Panc1 (cell line): ENCODE measurements around the gene INPP4B. TPM values are rescaled to one million over a fixed set of nuclear protein-coding genes. Genes with fewer than 3 reads are reported as not detected.

ENCODE experiments used
- ATAC-seq: fragments of 200-7000 bp; cut with Tn5 transposase; 2 replicates; pipeline ENCODE4 v1.9.1; 2020; ENCODE audit warnings: mild to moderate bottlenecking, moderate library complexity
- BruUV-seq: library from RNA; stranded (reverse); fragments of 400-500 nt; replicated peaks from 2 replicates; lab custom pipeline; 2021; lab: Mats Ljungman, UMichigan
- CTCF ChIA-PET: fragments of 300-600 bp; sonication (Branson Sonifier 250); formaldehyde crosslinking; loops from one replicate; lab custom pipeline; 2022; ENCODE audit warnings: antibody characterized with exemption; lab: Charles Lee
- POLR2A ChIA-PET: fragments of 300-600 bp; sonication (Branson Sonifier 250); formaldehyde crosslinking; loops from one replicate; lab custom pipeline; 2022; ENCODE audit warnings: antibody characterized with exemption; lab: Charles Lee
- DNase-seq: peaks from one replicate; pipeline ENCODE4 v3.0.0-alpha.2; 2010; ENCODE audit warnings: low read depth, low spot score
- H3K27ac ChIP-seq: 2 replicates; pipeline ENCODE4 v1.5.1; 2011; ENCODE audit warnings: mild to moderate bottlenecking, low read length, inconsistent platforms
- H3K27me3 ChIP-seq: fragments of 200-500 bp; sonication (Bioruptor generic); 2 replicates; pipeline ENCODE4 v1.6.0; 2014; ENCODE audit warnings: low read length, inconsistent platforms; ENCODE audit not compliant: control insufficient read depth, insufficient read depth
- H3K36me3 ChIP-seq: fragments of 200-500 bp; sonication (Bioruptor generic); 2 replicates; pipeline ENCODE4 v1.5.1; 2014; ENCODE audit warnings: inconsistent platforms, mild to moderate bottlenecking, low read length, moderate library complexity; ENCODE audit not compliant: control insufficient read depth, insufficient read depth
- H3K4me1 ChIP-seq: 2 replicates; pipeline ENCODE4 v1.5.1; 2011; ENCODE audit warnings: inconsistent platforms, mild to moderate bottlenecking, low read length, moderate library complexity; ENCODE audit not compliant: control insufficient read depth, insufficient read depth
- H3K4me3 ChIP-seq, 2 experiments: 2 replicates each; pipeline ENCODE4 v1.5.1; 2011 to 2012; ENCODE audit warnings: low read depth in 2 of 2, low read length in 2 of 2, mild to moderate bottlenecking in 2 of 2, inconsistent platforms in 1 of 2, moderate library complexity in 1 of 2
- H3K9me3 ChIP-seq: fragments of 200-500 bp; sonication (Bioruptor generic); 2 replicates; pipeline ENCODE4 v1.5.1; 2014; ENCODE audit warnings: low read depth, mild to moderate bottlenecking, inconsistent platforms, low read length, moderate library complexity; ENCODE audit not compliant: control insufficient read depth, insufficient read depth
- CTCF ChIP-seq: fragments of 450-650 bp; IDR thresholded peaks from 2 replicates; pipeline ENCODE4 v1.5.1; 2017; ENCODE audit warnings: mild to moderate bottlenecking
- POLR2AphosphoS5 ChIP-seq: IDR thresholded peaks from 2 replicates; pipeline ENCODE4 v1.6.1; 2012; ENCODE audit warnings: mild to moderate bottlenecking, low read depth, low read length, moderate library complexity
- REST ChIP-seq, 2 experiments: IDR thresholded peaks; 2 replicates each; pipeline ENCODE4 v1.6.1; 2011 to 2012; ENCODE audit warnings: low read depth in 2 of 2, control low read depth in 1 of 2, low read length in 1 of 2, mild to moderate bottlenecking in 1 of 2, moderate library complexity in 1 of 2; ENCODE audit not compliant: insufficient read depth in 1 of 2
- SIN3A ChIP-seq: IDR thresholded peaks from 2 replicates; pipeline ENCODE4 v1.6.1; 2012; ENCODE audit warnings: low read depth, mild to moderate bottlenecking, low read length, moderate library complexity, borderline replicate concordance; ENCODE audit not compliant: insufficient read depth
- TCF7L2 ChIP-seq: IDR thresholded peaks from 2 replicates; pipeline ENCODE4 v1.6.1; 2011; ENCODE audit warnings: mild to moderate bottlenecking, low read depth, low read length, inconsistent platforms
- in situ Hi-C: cut with HindIII; loops from 2 replicates; pipeline ENCODE4 v1.10.0; 2016; ENCODE audit warnings: low sequenced_read_pairs, low pct_unique_long_range_greater_than_20kb
- intact Hi-C: fragments of 100-400 bp; cut with micrococcal nuclease; formaldehyde crosslinking; loops from one replicate; pipeline ENCODE4 v1.10.0; 2022; ENCODE audit not compliant: unreplicated experiment
- total RNA-seq: library from RNA; stranded (reverse); gene quantifications from one replicate; pipeline ENCODE4 v1.2.1, GENCODE V29; 2021; ENCODE audit not compliant: unreplicated experiment

The INPP4B gene
- total RNA-seq, 1 experiment from 2014 or later: 4.5 TPM

- DNase-seq (no peak), ATAC-seq (no peak)
- ChIA-PET CTCF (no interaction called here), POLR2A (no interaction called here)
- H3K4me3 ChIP-seq: no peak overlapping the region
- intact Hi-C loops (no loop called here), in situ Hi-C loops (no loop called here)
- TF ChIP-seq SIN3A: no peak
- TF ChIP-seq REST (IDR thresholded peaks at IDR 0.05; ENCODE audit: insufficient read depth in 1 of 2, low read depth in 2 of 2, low read length in 1 of 2): no peak
- TF ChIP-seq CTCF: no peak
- TF ChIP-seq POLR2AphosphoS5: no peak
- TF ChIP-seq TCF7L2: no peak
- no peak overlapping the region for H3K27ac ChIP-seq
- H3K9me3 ChIP-seq: no peaks in the 10 kb centered on the region
- no peaks in the 10 kb centered on the region for H3K27me3 ChIP-seq
- no TSS peak for BruUV-seq
- no peaks in the 10 kb centered on the region for H3K4me1 ChIP-seq
- no peaks in the 10 kb centered on the region for H3K36me3 ChIP-seq
Measured at GRCh38 chr4:142202404-142203332, 643.4 kb downstream of the INPP4B start.

DNA sequence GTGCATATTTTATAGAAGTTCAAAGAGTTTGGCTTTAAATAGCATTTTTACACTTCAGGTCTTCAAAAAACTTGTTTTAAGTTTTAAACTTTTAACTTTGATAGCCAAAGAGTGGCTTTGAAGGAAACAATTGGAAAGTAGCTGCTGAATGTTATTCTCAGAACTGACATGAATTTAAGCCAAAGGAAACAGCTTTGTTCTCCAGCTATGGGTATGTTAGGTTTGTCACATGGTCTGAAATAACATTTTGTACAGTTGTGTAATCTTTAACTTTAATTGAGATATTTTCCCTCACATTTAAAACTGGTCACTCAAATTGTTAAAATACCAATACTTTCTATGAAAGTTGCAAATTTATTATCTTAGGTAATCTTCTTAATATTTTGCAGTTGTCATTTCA, 645.1 kb downstream of the INPP4B start:
- BruUV-seq: no TSS peak
- ChIA-PET POLR2A (no interaction called here), CTCF (no interaction called here)
- intact Hi-C loops (no loop called here), in situ Hi-C loops (no loop called here)
- Histone ChIP-seq H3K36me3 (no peaks in the 10 kb centered on the region), H3K27me3 (no peaks in the 10 kb centered on the region), H3K4me1 (no peaks in the 10 kb centered on the region), H3K9me3 (no peaks in the 10 kb centered on the region), H3K4me3 (no peak overlapping the region), H3K27ac (no peak overlapping the region)
- ATAC-seq (no peak), DNase-seq (no peak)
- TF ChIP-seq TCF7L2 (no peak), REST (IDR thresholded peaks at IDR 0.05; ENCODE audit: insufficient read depth in 1 of 2, low read depth in 2 of 2, low read length in 1 of 2) (no peak), CTCF (no peak), POLR2AphosphoS5 (no peak), SIN3A (no peak)
